Activated T-helper 17 cell treated with anti-CD3 and anti-CD28 coated beads, Interleukin-2, amount 50 U/mL, for 72 hours (primary cell): ENCODE measurements around the gene SPATA31D1. TPM values are rescaled to one million over a fixed set of nuclear protein-coding genes. Genes with fewer than 3 reads are reported as not detected.

ENCODE experiments used
- ATAC-seq: fragments of 150-1000 bp; cut with Tn5 transposase; replicated peaks from 2 replicates; pipeline ENCODE4 v1.10.0; 2021; ENCODE audit warnings: mild to moderate bottlenecking, moderate library complexity
- H3K27ac Mint-ChIP-seq: one replicate; pipeline ENCODE4 v1.8.0; 2022; ENCODE audit warnings: mixed read lengths
- H3K27me3 Mint-ChIP-seq: one replicate; pipeline ENCODE4 v1.8.0; 2022; ENCODE audit warnings: mixed read lengths
- H3K36me3 Mint-ChIP-seq: one replicate; pipeline ENCODE4 v1.8.0; 2022; ENCODE audit warnings: low read depth, mild to moderate bottlenecking, mixed read lengths
- H3K4me1 Mint-ChIP-seq: one replicate; pipeline ENCODE4 v1.8.0; 2022; ENCODE audit warnings: mixed read lengths
- H3K4me3 Mint-ChIP-seq: one replicate; pipeline ENCODE4 v1.8.0; 2022; ENCODE audit warnings: mild to moderate bottlenecking, mixed read lengths
- H3K9me3 Mint-ChIP-seq: one replicate; pipeline ENCODE4 v1.8.0; 2022; ENCODE audit warnings: mixed read lengths
- total RNA-seq, 2 donors: library from RNA; stranded (reverse); gene quantifications; one replicate each; pipeline ENCODE4 v1.2.3, GENCODE V29; 2022

The SPATA31D1 gene
- total RNA-seq, 2 donors from 2014 or later = not detected

DNA sequence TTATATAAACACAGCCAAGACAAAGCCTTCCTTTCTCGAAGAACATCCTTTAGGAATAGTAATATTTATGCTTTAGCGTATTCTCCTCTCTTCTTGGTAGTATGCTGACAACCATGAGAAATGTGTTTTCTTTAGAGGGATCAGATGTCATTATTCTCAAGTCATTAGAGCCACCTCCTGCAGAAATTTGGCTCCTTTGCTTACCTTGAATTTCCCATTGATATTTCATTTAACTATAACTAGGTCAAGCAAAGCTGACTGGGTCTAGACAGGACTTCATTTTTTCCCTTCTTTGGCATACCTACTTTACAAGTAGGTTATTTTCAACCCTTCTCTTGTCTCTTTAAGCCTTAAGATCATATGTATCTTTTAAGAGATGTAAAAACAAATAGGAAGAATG, 50.3 kb downstream of the SPATA31D1 start:
- Mint-ChIP-seq H3K4me3 (no peak overlapping the region), H3K4me1 (no peaks in the 10 kb centered on the region), H3K9me3 (peaks cover 10% of the 10 kb centered on the region), H3K36me3 (no peaks in the 10 kb centered on the region), H3K27ac (no peak overlapping the region), H3K27me3 (no peaks in the 10 kb centered on the region)
- ATAC-seq = no peak

Other genes starting within 250 kb of the SPATA31D1 start
- gene SPATA31D4, start 60.3 kb upstream of the SPATA31D1 start, total RNA-seq = not detected
- gene SPATA31D3, start 45.3 kb upstream of the SPATA31D1 start, total RNA-seq = not detected